ENCODE measurements around the gene RAD21L1.

DNA sequence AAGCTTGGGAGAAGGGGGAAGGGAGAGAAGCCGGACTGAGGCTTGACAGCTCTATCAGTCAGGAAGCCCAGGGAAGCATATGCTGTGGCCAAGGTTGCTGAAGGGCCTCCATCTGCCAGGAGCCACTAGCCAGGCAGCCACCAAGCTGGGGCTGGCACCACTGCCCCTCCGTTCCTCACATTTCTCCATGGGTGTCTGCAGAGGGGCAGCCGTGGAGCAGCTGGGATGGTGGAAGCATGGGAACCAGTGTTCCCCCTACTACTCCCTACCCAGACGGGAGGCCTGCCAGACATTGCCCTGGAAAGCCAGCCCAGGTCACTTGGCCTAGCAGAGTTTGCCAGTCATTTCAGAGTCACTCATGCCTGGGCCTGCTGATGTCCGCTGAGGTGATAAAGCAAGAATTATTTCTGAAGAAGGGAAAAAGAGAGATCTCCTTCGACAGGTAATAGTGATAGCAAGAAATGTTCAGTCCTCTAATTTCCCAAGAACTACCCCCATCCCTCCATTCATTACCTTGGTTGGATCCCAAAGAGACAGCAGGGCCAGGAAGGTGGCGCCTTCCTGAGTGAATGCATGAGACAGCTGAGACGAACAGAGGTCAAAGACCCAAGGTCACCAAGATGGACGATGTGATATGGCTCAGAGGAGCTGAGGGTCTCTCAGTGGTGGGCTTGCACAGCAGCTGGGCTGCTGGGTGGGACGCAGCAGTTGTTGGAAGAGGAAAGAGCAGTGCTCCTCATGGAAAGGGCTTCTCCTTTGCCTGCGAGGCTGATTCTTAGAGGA, 62.1 kb downstream of the RAD21L1 start:
- no peak for TF ChIP-seq EP300 (IDR thresholded peaks at IDR 0.05)
- TF ChIP-seq CTCF (IDR thresholded peaks at IDR 0.05) = no peak

All from gastroesophageal sphincter (tissue), 3 donors.